Hindlimb muscle (tissue), 1 donor: ENCODE results near the gene HADHB. TPM values are rescaled to one million over a fixed set of nuclear protein-coding genes. Genes with fewer than 3 reads are reported as not detected.

ENCODE experiments used
- DNase-seq: peaks from one replicate; pipeline ENCODE4 v3.0.0-alpha.2; 2013
- polyA plus RNA-seq: library from polyadenylated mRNA; unstranded; fragments of 120-200 nt; gene quantifications from one replicate; pipeline ENCODE4 v1.2.1, GENCODE V29; 2013; ENCODE audit not compliant: insufficient read length

HADHB gene
- polyA plus RNA-seq: 99.1 TPM

- peak; percentile 91 for DNase-seq
These were observed at the start of gene HADHB, which contains the start of gene HADHA for GRCh38 chr2:26244309-26245230. Gene HADHB, plus strand, starts transcription at chr2:26244939. Its CDS starts 9,316 bp downstream, at chr2:26254255. Gene HADHA, minus strand, starts transcription at chr2:26244632. Its CDS starts 36 bp downstream, at chr2:26244596.

GRCh38 chr2:26195040-26195984, 49.4 kb upstream of the HADHB start:
- DNase-seq: no peak

GRCh38 chr2:26196683-26197418, 47.9 kb upstream of the HADHB start:
- DNase-seq: no peak

GRCh38 chr2:26197516-26197915, 47.2 kb upstream of the HADHB start:
- DNase-seq: no peak

GRCh38 chr2:26202981-26203490, 41.7 kb upstream of the HADHB start:
- no peak for DNase-seq

- DNase-seq: no peak
These were observed 40.8 kb upstream of the HADHB start for GRCh38 chr2:26203906-26204305.

- DNase-seq: no peak
These were observed 32.7 kb upstream of the HADHB start for GRCh38 chr2:26212011-26212410.

GRCh38 chr2:26214759-26215158, 30.0 kb upstream of the HADHB start:
- no peak for DNase-seq

- DNase-seq: no peak
These were observed 28.9 kb upstream of the HADHB start for GRCh38 chr2:26215833-26216232.

- no peak for DNase-seq
These were observed 28.2 kb upstream of the HADHB start for GRCh38 chr2:26216587-26216986.

GRCh38 chr2:26217720-26218119, 27.0 kb upstream of the HADHB start:
- no peak for DNase-seq

- DNase-seq: no peak
These were observed 21.7 kb upstream of the HADHB start for GRCh38 chr2:26223018-26223417.

- no peak for DNase-seq
These were observed 20.6 kb upstream of the HADHB start for GRCh38 chr2:26224095-26224494.

GRCh38 chr2:26229595-26229994, 15.1 kb upstream of the HADHB start:
- no peak for DNase-seq

GRCh38 chr2:26230806-26231205, 13.9 kb upstream of the HADHB start:
- no peak for DNase-seq

- no peak for DNase-seq
These were observed 9.7 kb upstream of the HADHB start for GRCh38 chr2:26235089-26235488.

- no peak for DNase-seq
These were observed 6.9 kb upstream of the HADHB start for GRCh38 chr2:26237868-26238267.

- no peak for DNase-seq
These were observed 6.3 kb upstream of the HADHB start for GRCh38 chr2:26238311-26238958.

GRCh38 chr2:26241928-26242436, 2.8 kb upstream of the HADHB start:
- no peak for DNase-seq

GRCh38 chr2:26243470-26244308, 1.1 kb upstream of the HADHB start:
- peak; percentile 48 for DNase-seq
